HG03103 (cell line): Measurements from ENCODE around the gene CTU2.

Source experiments
- ATAC-seq: cut with Tn5 transposase; IDR thresholded peaks from one replicate; pipeline ENCODE4 v1.9.1; 2021; ENCODE audit warnings: low read depth; ENCODE audit not compliant: unreplicated experiment

CTU2 gene

DNA sequence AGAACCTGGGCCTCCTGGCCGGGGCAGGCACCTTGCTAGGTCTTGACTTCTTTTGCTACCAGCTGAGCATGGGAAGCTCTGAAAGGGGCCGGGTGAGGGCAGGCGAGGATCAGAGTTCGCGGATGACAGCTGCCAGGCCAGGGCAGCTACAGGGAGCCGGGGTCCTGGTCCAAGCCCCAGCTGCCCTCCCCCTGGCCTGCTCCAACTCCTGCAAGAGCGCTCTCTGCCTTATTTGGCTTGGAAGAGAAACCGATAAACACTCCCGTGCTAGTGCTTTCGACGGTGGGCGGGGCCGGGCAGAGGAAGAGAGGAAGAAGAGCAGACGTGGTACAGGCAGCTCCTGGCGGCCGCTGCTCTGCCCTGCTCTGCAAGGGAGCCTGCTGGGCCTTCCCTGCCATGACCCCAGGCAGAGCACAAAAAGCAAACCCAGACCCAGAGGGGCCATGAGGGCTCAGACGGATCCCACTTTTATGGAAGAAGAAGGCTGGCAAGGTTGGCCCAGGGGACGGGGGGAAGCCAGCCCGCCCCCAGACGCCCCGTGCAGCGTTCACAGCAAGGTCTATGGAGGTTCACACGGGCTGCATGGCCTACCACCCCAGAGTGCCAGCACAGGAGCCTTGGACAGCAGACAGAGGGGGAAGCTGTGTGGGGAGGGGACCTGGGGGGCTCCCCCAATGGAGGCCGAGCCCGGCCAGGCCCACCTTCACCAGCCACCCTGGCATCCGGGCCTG, 53.1 kb downstream of the CTU2 start:
- ATAC-seq = no peak

DNA sequence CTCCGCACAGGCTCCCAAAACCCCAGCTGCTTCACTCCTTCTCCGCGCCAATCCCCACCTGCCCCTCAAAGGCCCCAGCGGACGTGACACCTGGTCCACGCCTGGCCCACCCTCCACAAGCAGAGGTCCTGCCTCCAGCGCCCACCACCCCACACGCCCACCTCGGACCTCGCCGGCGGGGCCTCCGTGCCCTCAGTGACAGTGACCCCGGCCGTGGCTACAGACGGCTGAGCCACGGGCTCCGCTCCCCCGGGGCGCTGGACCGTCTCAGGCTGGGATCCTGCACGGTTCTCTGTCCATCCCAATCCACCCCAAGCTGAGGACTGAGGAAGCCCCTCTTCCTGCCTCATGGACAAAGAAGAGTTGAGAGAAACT, 53.7 kb downstream of the CTU2 start:
- no peak for ATAC-seq

DNA sequence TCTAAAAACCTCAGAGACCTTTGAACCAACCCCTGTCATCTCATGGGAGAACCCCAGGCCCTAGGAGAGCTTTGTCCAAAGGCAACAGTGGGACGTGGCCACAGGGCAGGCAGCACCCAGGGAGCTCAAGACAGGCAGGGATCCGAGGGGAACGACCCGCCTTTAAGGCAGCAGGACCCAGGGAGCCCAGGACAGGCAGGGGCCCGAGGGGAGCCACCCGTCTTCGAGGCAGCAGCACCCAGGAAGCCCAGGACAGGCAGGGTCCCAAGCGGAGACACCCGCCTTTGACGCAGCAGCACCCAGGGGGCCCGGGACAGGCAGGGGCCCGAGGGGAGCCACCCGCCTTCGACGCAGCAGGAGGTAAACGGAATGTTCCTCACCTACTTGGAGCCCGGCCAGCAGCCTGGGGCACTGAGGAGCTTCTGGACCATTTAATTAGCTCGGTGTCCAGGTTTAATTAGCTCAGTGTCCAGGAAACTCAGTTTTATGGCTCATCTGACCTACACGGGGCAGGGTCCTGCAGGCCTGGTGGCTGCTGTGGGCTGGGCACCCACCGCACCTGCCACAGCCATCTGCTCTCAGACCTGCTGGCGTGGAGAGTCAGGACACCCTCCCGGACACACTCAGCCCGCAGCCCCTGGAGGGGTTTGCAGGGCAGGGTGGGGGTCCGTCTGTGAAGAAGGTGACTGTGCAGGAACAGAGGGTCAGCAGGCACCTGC, 54.3 kb downstream of the CTU2 start:
- no peak for ATAC-seq

DNA sequence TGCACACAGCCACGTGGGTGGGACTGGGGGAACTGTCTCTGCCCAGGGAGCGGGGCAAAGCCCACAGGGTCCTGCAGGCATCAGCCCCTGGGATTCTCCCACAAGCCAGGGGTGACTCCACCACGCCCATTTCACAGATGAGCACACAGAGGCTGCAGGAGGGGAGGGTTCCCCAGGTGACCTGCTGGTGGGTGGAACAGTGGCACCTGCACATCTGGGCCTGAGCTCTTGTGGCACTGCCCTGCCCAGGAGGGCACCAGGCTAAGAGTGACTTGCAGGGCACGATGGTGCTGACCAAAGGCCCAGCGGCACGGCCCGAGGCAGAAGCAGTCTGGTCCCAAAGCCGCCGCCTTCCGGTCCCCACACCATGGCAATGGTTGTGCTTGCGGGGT, 54.8 kb downstream of the CTU2 start:
- no peak for ATAC-seq

DNA sequence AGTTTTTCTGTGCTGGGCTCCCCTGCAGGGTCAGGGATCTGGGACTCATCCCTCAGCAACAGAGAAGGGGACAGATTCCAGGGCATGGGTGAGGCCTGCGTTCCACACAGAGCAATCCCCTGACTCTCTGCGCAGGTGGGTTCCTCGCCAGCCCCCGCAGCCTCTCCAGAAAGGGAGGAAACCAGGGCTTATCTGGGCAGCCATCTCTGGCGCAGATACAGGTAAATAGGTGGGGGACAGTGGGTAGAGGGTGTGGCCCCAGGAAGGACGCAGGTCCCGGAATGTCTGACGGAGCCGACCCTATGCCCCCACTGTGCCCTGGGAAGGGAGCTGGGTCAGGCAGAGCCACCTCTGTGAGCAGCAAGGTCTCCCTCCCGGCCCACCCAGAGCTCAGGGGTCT, 55.5 kb downstream of the CTU2 start:
- no peak for ATAC-seq

DNA sequence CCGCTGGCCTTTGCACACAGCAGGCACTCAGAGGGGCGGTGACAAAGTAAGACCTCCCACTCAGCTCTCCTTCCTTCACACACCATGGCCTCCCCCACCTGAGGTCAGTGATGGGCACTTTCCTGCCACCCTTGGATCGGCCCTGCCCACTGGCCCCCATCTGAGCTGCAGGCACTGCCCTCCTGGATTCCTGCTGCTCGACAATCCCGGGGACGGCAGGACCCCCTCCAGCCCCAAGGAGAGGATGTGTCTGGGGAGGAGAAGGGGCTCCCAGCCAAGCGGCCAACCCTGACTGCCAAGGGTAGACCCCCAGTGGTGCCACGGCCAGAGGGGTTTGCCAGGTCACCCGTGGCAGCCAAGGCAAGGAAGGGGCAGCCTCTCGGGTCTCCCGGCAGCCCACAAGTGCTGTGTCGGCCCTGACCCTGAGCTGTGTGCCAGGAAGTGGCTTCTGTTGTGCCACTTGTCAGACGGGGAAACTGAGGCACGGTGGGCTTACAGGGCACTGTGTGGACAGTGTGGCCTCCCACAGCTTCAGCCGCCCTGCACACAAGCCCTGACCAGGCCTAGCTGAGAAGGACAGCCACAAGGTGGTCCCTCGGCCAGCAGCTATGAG, 56.1 kb downstream of the CTU2 start:
- no peak for ATAC-seq

DNA sequence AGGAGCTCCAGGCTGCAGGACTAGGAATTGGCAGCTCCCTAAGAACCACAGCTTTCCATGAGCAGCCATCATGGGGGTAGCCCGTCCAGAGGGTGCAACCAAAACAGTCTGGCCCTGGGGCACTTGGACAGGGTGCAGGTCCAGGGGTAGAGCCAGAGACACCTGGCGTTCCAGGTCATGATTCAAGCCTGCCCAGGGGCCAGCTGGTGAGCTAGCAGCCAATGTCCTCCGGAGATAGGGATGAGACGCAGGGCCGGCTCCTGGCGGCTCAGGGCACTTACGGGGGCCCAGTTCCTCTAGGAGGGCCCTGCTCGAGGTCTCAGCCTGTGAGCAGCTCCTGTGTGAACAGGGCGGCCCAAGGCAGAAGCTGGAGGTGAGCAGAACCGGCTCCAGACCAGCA, 56.6 kb downstream of the CTU2 start:
- no peak for ATAC-seq

DNA sequence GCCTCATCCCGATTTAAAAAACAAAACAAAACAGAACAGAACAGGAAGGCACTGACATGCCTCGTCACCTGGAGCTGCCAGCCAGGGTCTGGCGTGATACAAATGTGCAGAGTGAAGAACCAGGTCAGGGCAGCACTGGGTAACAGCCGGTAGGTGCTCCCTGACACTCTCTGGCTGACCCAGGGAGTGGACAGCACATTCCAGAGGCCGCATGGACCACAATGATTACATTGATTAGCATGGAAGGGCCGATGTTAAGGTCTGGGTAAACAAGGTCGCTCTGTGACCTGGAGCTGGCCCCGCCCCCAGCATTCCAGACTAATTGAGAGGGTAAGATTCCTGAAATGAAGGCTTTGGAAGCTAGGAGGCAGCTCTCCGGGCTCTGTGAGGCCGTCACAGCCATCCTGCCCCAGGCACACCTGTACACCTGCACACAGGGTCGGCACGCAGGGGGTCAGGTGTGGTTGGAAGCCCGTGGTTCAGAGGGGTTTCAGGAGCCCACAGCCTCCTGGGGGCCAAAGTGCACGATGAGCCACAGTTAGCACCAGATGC, 57.3 kb downstream of the CTU2 start:
- ATAC-seq = no peak

DNA sequence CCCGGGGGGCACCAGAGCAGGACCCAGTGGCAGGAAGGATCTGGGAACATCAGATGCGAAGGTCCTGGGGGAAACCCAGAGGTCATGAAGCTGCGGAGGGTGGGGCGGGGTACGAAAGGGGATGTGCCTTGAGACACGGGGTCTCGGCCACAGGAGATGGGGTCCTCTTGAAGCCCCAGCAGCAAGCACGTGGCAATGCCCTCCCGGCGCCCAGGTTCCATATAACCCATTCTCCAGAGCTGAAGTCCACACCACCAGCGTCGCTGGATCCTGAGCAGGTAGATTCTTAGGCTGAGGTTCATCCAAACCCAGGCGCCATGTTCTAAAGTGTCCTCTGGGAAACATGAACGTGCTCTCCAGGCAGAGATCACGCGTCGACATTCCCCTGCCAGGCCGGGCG, 57.8 kb downstream of the CTU2 start:
- no peak for ATAC-seq

DNA sequence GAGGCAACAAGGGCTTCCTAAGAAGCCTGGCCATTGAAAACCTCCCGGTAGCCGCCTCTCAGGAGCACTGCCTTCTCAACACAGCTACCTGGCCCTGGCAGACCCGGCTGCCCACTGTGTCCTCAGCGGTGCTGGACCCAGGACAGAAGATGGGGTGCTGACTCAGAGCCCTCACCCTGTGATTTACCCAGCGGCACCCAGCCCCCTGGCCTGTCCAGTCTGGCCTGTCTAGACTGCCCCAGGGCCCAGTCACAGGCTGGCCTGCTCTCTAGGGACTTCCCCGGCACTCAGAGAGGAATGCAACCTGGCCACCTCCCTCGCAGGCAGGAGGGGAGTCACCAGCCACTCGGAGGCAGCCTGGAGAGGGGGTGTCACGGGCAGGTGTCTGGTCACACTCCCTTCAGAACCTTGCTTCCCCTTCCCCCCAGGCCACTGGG, 58.6 kb downstream of the CTU2 start:
- no peak for ATAC-seq
